Neural cell (in vitro differentiated cells): Measurements from ENCODE around the gene GUSB.

ENCODE experiments used
- CTCF ChIP-seq: fragments of 450-650 bp; IDR thresholded peaks from 2 replicates; pipeline ENCODE4 v1.5.1; 2014; ENCODE audit warnings: antibody characterized with exemption, mild to moderate bottlenecking, moderate library complexity; ENCODE audit not compliant: poor library complexity, severe bottlenecking
- EZH2 ChIP-seq: fragments of 200-600, 300-800 bp; shearing (Covaris generic), sonication (generic); IDR thresholded peaks from 2 replicates; pipeline ENCODE4 v1.6.1; 2014; ENCODE audit warnings: antibody characterized with exemption, low read length, borderline replicate concordance, mild to moderate bottlenecking; ENCODE audit not compliant: insufficient read depth, poor library complexity, severe bottlenecking
- TAF1 ChIP-seq: IDR thresholded peaks from 2 replicates; pipeline ENCODE4 v1.6.1; 2012; ENCODE audit warnings: low read depth

DNA sequence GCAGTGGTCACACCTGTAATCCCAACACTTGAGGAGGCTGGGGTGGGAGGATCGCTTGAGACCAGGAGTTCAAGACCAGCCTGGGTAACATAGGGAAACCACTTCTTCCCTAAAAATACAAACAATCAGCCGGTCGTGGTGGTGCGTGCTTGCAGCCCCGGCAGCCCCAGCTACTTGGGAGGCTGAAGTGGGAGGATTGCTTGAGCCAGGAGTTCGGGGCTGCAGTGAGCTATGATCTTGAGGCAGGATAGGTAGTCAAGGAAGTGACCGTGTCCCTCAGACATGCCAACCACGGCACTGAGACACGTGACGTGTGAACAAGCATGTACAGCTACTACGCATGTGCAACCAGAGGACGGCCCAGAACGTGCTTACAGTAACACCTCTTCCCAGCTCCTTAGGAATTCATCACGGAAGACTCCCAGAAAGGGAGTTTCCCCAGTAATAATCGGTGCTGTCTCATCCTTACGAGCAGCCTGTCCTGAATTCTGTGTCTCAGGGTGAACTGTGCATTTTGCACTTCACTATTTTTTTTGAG, 5.3 kb downstream of the GUSB start:
- no peak for TF ChIP-seq CTCF
- no peak for TF ChIP-seq EZH2
- no peak for TF ChIP-seq TAF1
